GM12872 (cell line): ENCODE data around the gene NFATC1.

Source experiments
- TF ChIP-seq, protein P1 (sequence below): IDR thresholded peaks from 3 replicates; pipeline ENCODE4 v1.5.1; 2011; ENCODE audit warnings: low read depth, mild to moderate bottlenecking, low read length, moderate library complexity; ENCODE audit not compliant: insufficient read depth

NFATC1 gene

DNA sequence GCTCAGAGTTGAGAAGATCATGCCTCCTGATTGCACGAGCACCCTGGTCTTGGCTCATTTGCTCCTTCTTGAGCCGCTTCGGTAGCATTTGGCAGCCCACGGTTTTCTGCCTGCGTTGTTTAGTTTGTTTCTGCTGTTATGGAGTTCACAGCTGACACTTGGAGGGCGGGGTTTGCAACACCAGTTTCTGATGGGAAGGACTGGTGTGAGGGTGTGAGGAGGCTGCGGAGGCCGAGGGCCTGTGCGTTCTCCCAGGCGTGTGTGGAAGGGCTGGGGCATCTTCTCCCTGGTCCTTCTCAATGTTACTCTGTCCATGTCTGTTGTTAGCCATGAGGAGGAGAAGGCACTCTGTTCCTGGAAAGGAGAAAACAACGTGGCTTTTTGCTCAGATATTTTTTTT, 22.9 kb downstream of the NFATC1 start:
- TF ChIP-seq, protein P1, sequence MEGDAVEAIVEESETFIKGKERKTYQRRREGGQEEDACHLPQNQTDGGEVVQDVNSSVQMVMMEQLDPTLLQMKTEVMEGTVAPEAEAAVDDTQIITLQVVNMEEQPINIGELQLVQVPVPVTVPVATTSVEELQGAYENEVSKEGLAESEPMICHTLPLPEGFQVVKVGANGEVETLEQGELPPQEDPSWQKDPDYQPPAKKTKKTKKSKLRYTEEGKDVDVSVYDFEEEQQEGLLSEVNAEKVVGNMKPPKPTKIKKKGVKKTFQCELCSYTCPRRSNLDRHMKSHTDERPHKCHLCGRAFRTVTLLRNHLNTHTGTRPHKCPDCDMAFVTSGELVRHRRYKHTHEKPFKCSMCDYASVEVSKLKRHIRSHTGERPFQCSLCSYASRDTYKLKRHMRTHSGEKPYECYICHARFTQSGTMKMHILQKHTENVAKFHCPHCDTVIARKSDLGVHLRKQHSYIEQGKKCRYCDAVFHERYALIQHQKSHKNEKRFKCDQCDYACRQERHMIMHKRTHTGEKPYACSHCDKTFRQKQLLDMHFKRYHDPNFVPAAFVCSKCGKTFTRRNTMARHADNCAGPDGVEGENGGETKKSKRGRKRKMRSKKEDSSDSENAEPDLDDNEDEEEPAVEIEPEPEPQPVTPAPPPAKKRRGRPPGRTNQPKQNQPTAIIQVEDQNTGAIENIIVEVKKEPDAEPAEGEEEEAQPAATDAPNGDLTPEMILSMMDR, result no peak

DNA sequence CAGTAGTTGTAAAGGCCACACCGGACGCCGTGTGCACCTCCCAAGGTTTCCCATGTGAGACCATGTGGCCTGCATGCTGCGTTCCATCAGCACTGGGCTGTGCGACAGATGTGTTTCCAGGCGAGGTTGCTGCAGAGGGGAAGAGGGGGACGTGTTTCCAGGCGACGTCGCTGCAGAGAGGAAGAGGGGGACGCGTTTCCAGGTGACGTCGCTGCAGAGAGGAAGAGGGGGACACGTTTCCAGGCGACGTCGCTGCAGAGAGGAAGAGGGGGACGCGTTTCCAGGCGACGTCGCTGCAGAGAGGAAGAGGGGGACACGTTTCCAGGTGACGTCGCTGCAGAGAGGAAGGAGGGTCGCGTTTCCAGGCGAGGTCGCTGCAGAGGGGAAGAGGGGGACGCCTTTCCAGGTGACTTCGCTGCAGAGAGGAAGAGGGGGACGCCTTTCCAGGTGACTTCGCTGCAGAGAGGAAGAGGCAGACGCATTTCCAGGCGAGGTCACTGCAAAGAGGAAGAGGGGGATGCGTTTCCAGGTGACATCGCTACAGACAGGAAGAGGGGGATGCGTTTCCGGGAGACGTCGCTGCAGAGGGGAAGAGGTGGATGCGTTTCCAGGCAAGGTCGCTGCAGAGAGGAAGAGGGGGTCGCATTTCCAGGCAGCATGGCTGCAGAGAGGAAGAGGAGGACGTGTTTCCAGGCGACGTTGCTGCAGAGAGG, 24.5 kb downstream of the NFATC1 start:
- TF ChIP-seq, protein P1, result no peak

DNA sequence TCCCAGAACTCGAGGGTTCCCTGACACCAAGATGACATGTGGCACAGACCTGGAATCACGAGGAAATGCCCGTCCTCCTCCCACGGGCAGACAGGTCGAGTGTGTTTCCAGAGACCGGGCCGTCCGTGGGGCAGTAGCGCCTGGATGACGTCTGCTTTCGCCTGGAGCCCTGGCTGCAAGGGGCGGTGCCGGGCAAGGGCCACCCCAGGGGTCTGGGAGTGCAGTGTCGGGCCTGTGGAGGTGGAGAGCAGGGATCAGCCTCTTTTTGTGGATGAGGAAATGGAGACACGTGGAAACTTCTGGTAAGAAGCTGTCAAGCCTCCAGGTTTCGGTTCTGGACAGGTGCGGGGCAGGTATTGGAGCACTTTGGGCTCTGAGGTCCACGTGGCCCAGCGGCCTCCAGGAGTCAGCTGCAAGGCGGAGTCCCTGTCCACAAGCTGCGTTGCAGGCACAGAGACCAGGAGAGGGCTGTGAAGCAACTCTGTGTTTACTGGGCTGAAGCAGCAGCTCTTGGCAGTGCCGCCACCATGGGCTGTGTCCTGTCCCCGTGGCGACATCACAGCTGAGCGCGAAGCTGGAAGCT, 25.6 kb downstream of the NFATC1 start:
- TF ChIP-seq, protein P1, result no peak

DNA sequence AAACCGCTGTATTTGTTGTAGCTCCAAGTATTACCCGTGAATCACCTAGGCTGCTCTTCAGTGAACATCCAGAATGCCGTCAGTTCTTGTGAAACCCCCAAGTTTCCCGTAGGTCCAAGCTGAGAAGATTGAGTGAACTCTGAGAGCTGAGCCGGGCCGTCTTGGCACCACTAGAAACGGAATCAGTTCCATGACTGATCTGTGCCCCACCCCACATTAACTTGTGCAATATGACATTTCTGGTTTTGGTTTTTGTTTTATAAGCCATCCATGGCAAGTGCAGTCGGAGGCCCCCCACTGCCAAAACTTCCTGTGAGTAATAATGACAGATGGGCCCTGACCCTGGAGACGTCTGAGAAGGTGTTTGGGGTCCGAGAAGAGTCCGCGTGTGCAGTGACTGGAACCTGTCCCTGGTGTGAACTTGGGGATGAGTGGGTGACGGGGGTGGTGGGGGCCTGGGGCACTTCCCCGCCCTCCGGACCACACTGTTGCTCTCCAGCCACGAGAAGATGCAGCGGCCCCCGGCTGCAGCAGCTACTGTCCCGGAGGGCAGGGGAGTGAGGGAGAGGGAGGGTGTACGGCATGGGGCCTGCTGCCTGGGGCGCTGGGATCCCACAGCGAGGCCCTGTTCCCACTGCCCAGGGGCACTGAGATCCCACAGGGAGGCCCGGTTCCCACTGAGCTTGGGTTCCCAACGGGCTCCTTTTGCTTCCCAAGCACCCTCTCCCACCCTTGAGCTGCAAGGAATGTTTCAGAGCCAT, 26.5 kb downstream of the NFATC1 start:
- TF ChIP-seq, protein P1, result no peak

DNA sequence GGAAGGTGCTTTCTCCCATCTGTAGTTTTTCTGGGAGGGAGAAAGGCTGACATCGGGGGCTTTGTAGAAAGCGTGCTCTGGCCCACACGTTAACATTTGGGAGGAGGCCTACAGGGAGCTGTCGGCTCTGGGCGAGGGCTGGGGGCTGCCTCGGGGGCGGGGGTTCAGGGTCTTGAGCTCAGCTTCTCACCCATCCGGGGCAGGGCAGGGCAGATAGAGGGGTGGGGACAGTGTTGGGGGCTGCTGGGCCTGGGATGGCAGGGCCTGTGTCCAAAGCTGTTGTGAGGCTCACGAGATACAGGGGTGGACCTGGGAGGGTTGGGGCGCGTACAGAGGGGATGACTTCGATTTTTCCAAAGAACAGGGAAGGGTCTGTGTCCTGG, 27.0 kb downstream of the NFATC1 start:
- TF ChIP-seq, protein P1, result no peak

DNA sequence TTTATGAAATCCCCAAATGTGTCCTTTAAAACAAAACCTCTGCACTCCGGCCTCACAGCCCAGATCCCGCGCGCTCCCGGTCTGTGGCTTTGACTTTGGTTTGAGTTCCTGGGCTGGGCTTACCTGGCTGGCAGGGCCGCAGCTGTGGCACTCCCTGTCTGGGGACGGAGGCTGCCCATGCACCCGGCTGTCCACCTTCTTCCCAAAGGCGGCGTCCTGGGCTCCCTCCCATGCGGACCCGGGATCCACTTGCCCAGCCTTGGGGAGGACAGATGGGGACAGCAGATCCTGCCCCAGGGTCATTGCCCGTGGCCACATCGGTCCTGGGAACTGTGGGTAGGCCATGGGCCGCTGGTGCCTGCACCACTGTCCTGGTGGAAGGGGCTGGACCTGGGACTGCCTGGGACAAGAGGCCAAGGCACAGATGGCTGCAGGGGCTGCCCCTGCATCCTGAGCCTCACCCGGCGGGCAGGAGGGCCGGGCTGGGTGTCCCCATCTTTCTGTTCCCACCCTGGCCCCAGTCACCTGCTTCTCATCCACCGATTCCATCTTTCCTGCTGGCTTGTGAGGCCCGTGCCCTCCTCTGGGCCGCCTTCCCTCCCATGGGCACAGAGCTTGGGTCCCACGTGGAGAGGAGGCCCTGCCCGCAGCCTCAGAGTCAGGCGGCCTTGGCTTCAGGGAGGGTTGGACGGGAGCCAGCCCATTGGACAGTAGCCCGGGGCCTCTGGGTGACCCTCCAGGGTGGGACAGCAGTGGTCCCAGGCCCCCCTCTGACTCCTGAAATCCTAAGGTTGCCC, 27.7 kb downstream of the NFATC1 start:
- TF ChIP-seq, protein P1, result no peak
